Stimulated activated CD8-positive, alpha-beta memory T cell treated with anti-CD3 and anti-CD28 coated beads, Interleukin-12 subunit alpha, Interleukin-12 subunit beta, amount 100 ng/mL, for 24 hours (primary cell): ENCODE measurements around the gene ZNF169.
"Not testable (repeated sequence)": the region's sequence is repeated elsewhere in the genome, so short reads cannot be mapped to it uniquely, and the experiment has no call there.

Experiments used
- DNase-seq: peaks from one replicate; pipeline ENCODE4 v3.0.0-alpha.2; 2020; ENCODE audit errors: extremely low read depth

The ZNF169 gene

GRCh38 chr9:94259077-94259862, at the start of gene ZNF169:
Gene ZNF169, plus strand, starts transcription at chr9:94259298. Its CDS starts 19,515 bp downstream, at chr9:94278813.
- peak; percentile 77 for DNase-seq

- no peak for DNase-seq
Measured at GRCh38 chr9:94210616-94211603, 48.2 kb upstream of the ZNF169 start.

- no peak for DNase-seq
Measured at GRCh38 chr9:94212091-94212490, 47.0 kb upstream of the ZNF169 start.

- no peak for DNase-seq
Measured at GRCh38 chr9:94212531-94212930, 46.6 kb upstream of the ZNF169 start.

GRCh38 chr9:94213511-94214124, 45.5 kb upstream of the ZNF169 start:
- peak; percentile 24 for DNase-seq

- no peak for DNase-seq
Measured at GRCh38 chr9:94222870-94223269, 36.2 kb upstream of the ZNF169 start.

- not testable (repeated sequence) for DNase-seq
Measured at GRCh38 chr9:94225413-94225812, 33.7 kb upstream of the ZNF169 start.

- no peak for DNase-seq
Measured at GRCh38 chr9:94228616-94229015, 30.5 kb upstream of the ZNF169 start.

DNA sequence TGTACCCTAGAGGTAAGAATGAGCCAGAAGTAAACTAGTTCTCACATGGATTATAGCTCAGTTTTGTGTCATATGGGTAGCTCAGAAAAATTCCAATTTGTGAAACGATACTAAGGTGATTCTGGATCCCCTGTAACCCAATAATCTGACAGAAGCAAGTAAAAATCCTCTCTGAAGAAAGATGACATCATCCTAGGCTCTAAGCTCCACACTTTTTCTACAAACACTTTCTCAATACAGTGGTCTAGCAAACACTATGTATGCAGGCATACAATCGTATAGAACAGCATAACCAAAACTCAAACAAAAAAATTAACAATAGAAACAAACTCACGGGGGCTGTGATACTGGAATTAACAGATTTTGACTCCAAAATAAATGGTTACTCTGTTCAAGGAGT, 26.7 kb upstream of the ZNF169 start:
- no peak for DNase-seq

GRCh38 chr9:94241098-94241497, 18.0 kb upstream of the ZNF169 start:
- not testable (repeated sequence) for DNase-seq

- no peak for DNase-seq
Measured at GRCh38 chr9:94245651-94246050, 13.4 kb upstream of the ZNF169 start.

GRCh38 chr9:94250456-94250855, 8.6 kb upstream of the ZNF169 start:
- no peak for DNase-seq

DNA sequence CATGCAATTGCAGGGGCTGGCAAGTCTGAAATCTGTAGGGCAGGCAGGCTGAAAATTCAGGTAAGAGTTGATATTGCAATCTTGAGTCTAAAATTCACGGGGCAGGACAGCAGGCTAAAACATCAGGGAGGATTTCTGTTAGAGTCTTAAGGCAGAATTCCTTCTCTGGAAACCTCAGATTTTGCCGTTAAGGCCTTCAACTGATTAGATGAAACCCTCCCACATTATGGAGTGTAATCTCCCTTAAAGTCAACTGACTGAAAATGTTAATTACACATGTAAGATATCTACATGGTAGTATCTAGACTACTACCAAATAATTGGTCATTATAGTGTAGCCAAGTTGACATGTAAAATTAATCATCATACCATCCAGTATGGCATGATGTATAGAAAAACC, 3.1 kb upstream of the ZNF169 start:
- DNase-seq = no peak

- DNase-seq = not testable (repeated sequence)
Measured at GRCh38 chr9:94265626-94266402, 6.7 kb downstream of the ZNF169 start.

DNA sequence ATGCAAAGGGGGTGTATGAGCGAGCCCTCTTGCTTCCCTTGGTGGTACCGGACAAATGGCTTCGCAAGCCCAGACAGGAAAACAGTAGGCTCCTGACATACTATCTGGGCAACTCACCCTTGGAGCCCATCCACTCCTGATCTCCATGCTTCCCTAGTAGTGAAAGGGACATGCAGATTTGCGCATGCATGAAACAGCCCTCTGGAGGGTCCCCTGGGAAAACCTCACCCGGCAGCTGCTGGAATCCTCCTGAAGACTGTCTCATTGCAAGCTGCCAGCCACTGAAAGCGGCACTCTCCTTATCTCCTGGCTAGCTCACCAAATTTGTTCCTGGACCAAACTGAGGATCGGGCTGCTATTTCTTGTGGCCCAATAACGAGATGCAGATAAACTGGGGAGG, 10.2 kb downstream of the ZNF169 start:
- DNase-seq = no peak

DNA sequence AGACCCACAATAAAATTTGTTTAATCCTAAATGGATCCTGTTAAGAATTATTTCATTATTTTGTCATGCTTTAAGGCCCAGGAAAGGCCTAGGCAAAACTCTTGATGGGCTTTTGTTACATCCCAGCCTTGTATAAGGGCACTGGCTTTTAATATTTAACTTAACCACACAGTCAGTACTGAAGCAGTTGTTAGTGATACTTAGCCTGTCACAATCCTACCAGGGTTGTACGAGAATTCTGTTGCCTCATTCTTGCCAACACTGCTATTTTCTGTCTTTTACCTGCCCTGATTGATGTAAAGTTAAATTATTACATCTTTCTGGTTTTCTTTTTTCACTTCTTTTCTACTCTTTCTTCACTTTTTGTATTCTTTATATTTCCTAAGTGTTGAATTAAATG, 10.9 kb downstream of the ZNF169 start:
- no peak for DNase-seq

- not testable (repeated sequence) for DNase-seq
Measured at GRCh38 chr9:94277029-94277428, 17.9 kb downstream of the ZNF169 start.

DNA sequence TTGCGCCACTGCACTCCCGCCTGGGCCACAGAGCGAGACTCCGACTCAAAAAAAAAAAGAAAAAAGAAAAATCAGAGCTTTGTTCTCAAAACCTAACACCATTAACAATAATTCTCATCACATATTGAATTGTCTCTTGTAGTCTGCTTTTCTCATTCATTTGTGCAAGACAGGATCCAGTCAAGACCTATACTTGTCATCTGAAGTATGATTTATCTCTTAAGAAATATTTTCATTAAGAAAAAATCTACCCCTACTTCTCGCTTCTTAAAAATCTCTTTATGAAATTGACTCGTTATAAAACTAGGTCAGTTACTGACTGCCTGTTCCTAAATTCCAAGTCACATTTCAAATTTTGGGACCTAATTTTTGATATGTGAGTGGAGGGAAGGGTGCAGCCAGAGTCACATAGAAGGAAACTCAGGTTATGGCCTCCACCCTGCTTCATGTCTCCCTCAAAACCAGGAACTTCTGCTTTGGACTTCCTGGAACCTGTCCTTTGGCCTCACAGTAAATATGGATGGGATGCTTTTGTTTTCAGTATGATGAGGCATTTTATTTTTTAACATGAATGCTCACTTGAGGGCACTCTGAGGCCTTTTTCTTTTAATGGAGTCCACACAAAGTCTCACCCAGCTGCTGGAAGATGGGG, 18.9 kb downstream of the ZNF169 start:
- no peak for DNase-seq

DNA sequence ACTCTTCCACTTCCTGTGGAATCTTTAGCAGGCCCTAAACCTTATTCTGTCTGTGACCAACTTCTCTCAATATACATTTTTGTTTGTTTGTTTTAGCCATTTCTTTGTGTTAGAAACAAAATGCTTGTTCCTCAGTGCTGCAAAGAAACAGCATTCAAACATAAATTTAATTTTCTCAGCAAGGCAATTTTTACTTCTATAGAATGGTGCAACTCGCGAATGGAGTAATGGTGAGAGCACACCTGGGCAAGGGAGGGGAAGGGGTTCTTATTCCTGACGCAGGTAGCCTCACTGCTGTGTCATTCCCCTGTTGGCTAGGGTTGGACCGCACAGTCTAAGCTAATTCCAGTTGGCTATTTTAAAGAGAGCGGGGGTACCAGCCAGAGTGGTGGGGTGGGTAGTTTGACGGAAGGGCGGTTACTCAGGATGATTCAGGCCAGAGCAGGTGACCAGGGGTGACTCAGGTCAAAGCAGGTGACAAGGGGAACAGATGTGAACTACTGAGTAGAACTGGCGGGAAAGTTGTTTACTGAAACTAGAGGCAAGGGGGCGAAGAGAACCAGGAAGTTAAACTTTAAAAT, 21.4 kb downstream of the ZNF169 start:
- no peak for DNase-seq

- DNase-seq = no peak
Measured at GRCh38 chr9:94281101-94281500, 22.0 kb downstream of the ZNF169 start.

DNA sequence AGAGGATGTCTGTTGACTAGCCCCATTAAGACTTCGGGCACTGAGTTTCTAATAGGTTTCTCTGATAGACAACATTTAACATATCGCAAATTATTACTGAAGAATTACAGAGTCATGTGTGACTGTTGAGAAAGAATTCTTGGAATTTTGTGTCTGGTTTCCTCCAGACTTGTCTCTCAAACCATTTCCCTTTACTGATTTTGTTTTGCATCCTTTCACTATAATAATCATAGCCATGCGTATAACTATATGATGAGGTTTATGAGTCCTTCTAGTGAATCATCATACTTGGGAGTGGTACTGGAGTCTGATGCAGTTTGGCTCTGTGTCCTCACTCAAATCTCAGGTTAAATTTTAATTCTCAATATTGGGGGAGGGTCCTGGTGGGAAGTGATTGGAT, 27.0 kb downstream of the ZNF169 start:
- no peak for DNase-seq
